Panc1 (cell line): Measurements from ENCODE around the gene UBTD2.

ENCODE experiments used
- REST ChIP-seq, 2 experiments: IDR thresholded peaks; 2 replicates each; pipeline ENCODE4 v1.6.1; 2011 to 2012; ENCODE audit warnings: low read depth in 2 of 2, control low read depth in 1 of 2, low read length in 1 of 2, mild to moderate bottlenecking in 1 of 2, moderate library complexity in 1 of 2; ENCODE audit not compliant: insufficient read depth in 1 of 2
- TF ChIP-seq, protein P1 (sequence below): fragments of 450-650 bp; IDR thresholded peaks from 2 replicates; pipeline ENCODE4 v1.5.1; 2017; ENCODE audit warnings: mild to moderate bottlenecking

DNA sequence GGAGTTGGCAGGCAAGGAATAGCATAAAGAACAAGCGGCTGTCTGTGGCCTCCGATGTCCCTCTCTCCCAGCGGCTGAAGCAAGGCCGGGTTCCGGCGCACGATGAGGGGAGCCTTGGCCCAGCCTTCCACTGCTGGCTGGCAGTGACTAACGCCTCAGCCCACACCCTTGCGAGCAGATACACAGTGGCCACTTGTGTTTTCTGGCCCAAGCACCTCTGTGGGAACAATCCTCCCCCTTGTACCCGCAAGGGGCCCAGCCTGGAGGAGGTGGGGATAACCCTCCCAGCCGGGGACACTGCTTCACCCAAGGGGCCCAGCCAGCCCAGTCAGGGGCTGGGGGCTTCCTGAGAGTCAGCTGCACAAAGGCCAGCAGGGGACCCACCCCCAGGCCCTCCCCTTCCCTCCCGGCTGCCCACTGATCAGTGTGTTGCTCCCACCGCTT is 118.8 kb downstream of the UBTD2 start:
- TF ChIP-seq, protein P1, sequence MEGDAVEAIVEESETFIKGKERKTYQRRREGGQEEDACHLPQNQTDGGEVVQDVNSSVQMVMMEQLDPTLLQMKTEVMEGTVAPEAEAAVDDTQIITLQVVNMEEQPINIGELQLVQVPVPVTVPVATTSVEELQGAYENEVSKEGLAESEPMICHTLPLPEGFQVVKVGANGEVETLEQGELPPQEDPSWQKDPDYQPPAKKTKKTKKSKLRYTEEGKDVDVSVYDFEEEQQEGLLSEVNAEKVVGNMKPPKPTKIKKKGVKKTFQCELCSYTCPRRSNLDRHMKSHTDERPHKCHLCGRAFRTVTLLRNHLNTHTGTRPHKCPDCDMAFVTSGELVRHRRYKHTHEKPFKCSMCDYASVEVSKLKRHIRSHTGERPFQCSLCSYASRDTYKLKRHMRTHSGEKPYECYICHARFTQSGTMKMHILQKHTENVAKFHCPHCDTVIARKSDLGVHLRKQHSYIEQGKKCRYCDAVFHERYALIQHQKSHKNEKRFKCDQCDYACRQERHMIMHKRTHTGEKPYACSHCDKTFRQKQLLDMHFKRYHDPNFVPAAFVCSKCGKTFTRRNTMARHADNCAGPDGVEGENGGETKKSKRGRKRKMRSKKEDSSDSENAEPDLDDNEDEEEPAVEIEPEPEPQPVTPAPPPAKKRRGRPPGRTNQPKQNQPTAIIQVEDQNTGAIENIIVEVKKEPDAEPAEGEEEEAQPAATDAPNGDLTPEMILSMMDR = no peak
- no peak for TF ChIP-seq REST (IDR thresholded peaks at IDR 0.05; ENCODE audit: insufficient read depth in 1 of 2, low read depth in 2 of 2, low read length in 1 of 2)
